ENCODE results near the gene DUSP11. TPM values are rescaled to one million over a fixed set of nuclear protein-coding genes. Genes with fewer than 3 reads are reported as not detected.
A peak's percentile ranks its signal among the peaks of the same experiment; 100 is the strongest.

DUSP11 gene
- total and polyA plus RNA-seq, 4 donors = 6.7 to 10.7 (median 9.2) TPM

DNA sequence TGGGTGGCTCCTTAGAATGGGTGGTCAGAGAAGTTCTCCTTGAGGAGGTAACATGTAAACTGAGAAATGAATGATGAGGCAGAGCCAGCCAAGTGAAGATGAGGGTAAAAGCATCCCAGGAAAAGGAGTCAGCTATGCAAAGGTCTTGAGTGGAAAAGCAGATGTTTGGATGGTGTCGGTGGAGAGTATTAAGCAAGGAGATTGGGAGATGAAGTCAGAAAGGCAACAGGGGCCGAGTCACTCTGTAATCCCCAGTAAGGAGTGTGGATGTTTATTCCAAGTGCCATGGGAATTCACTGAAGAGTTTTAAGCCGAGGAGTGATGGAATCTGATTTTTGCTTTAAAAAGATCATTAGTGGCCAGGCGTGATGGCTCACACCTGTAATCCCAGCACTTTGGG lies 45.5 kb upstream of the DUSP11 start (continued):
- TF ChIP-seq NR2F2 (IDR thresholded peaks at IDR 0.05) = no peak
- TF ChIP-seq SP1 (IDR thresholded peaks at IDR 0.05) = no peak
- TF ChIP-seq YY1 (IDR thresholded peaks at IDR 0.05) = no peak
- TF ChIP-seq, protein P1, sequence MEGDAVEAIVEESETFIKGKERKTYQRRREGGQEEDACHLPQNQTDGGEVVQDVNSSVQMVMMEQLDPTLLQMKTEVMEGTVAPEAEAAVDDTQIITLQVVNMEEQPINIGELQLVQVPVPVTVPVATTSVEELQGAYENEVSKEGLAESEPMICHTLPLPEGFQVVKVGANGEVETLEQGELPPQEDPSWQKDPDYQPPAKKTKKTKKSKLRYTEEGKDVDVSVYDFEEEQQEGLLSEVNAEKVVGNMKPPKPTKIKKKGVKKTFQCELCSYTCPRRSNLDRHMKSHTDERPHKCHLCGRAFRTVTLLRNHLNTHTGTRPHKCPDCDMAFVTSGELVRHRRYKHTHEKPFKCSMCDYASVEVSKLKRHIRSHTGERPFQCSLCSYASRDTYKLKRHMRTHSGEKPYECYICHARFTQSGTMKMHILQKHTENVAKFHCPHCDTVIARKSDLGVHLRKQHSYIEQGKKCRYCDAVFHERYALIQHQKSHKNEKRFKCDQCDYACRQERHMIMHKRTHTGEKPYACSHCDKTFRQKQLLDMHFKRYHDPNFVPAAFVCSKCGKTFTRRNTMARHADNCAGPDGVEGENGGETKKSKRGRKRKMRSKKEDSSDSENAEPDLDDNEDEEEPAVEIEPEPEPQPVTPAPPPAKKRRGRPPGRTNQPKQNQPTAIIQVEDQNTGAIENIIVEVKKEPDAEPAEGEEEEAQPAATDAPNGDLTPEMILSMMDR (IDR thresholded peaks at IDR 0.05; ENCODE audit: low read depth, low read length, missing input control) = no peak
- no peak for TF ChIP-seq GABPA (IDR thresholded peaks at IDR 0.05 in 1 of 2, conservative IDR thresholded peaks at IDR 0.05 in 1 of 2)
- TF ChIP-seq JUND (IDR thresholded peaks at IDR 0.05) = no peak
- TF ChIP-seq, protein P2, sequence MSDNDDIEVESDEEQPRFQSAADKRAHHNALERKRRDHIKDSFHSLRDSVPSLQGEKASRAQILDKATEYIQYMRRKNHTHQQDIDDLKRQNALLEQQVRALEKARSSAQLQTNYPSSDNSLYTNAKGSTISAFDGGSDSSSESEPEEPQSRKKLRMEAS (IDR thresholded peaks at IDR 0.05) = no peak
- no peak for TF ChIP-seq TAF1 (conservative IDR thresholded peaks at IDR 0.05)
- no peak for TF ChIP-seq FOXA1 (IDR thresholded peaks at IDR 0.05)

DNA sequence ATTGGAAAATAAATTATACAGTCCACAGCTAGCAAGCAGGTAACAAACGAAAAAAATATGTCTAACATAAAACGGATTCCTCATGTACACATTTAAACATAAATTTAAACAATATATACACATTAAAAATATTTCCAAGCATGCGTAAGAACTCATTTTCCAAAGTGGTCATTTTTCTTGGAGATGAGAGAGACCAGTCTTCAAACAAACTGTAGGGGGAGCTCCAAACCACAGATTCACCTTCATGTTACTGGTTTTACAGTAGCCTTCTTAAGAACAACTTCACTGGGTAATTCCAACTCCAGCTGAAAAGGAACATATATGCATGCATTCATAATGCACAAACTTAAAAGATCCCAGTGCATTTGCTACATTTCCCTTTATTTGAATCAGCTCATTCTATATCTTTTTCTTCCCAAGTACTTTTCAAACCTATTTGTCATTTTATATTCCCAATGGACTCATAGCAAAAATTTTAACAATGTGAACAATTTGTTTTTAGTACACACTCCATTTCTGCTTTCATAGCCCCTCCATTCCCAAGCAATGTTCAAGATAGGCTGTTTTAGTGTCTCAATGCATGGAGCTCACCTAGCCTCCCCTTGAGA lies 44.1 kb upstream of the DUSP11 start:
- TF ChIP-seq, protein P1 (IDR thresholded peaks at IDR 0.05; ENCODE audit: low read depth, low read length, missing input control) = peak; percentile 75
- no peak for TF ChIP-seq JUND (IDR thresholded peaks at IDR 0.05)
- TF ChIP-seq, protein P2 (IDR thresholded peaks at IDR 0.05) = no peak
- TF ChIP-seq RAD21 (IDR thresholded peaks at IDR 0.05) = peak; percentile 87 to 91
- TF ChIP-seq EGR1 (IDR thresholded peaks at IDR 0.05; ENCODE audit: low read depth in 2 of 2) = no peak
- WGBS = 8% methylated on average over 3 of the region's 3 CpGs
- DNase-seq (ENCODE audit: low spot score) = no peak

DNA sequence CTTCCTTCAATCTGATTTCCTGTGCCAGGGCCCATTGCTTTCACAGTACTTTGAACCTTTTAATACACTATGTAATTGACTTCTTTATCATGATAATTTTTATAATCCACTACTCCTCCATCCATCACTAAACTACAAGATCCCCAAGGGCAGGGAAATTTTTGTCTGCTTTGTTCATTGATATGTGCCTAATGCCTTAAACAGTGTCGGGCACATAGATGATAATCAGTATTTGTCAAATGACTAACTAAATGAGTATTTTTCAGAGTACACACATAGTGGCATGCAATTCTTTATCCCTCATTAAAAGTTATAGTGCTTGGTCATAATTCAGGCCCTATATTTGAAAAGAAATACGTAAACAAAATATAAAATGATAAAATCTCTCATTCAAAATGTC lies 43.5 kb upstream of the DUSP11 start:
- 32% methylated on average over 2 of the region's 2 CpGs for WGBS
- Histone ChIP-seq H3K9me3 (ENCODE audit: control insufficient read depth in 4 of 4, low read length in 3 of 4) (no peaks in the 10 kb centered on the region), H3K36me3 (ENCODE audit: control insufficient read depth in 4 of 4, insufficient read depth in 3 of 4, low read depth in 1 of 4, low read length in 3 of 4) (no peaks in the 10 kb centered on the region), H3K9ac (ENCODE audit: low read depth in 1 of 2, low read length in 2 of 2) (no peak overlapping the region), H3K27ac (ENCODE audit: low read depth in 1 of 2, low read length in 2 of 2) (no peak overlapping the region), H3K4me1 (ENCODE audit: control insufficient read depth in 4 of 4, insufficient read depth in 4 of 4, low read length in 3 of 4) (peaks cover 0 to 7% (median 4%) of the 10 kb centered on the region in 4 donors), H3K4me3 (ENCODE audit: low read depth in 1 of 3, low read length in 3 of 3) (no peak overlapping the region), H3K27me3 (ENCODE audit: control insufficient read depth in 4 of 4, insufficient read depth in 4 of 4, low read length in 3 of 4) (no peaks in the 10 kb centered on the region)
- no peak for DNase-seq (ENCODE audit: low spot score)
- TF ChIP-seq GABPA (IDR thresholded peaks at IDR 0.05 in 1 of 2, conservative IDR thresholded peaks at IDR 0.05 in 1 of 2) (no peak), YY1 (IDR thresholded peaks at IDR 0.05) (no peak), RAD21 (IDR thresholded peaks at IDR 0.05) (no peak), FOXA1 (IDR thresholded peaks at IDR 0.05) (no peak), JUND (IDR thresholded peaks at IDR 0.05) (no peak), SP1 (IDR thresholded peaks at IDR 0.05) (no peak), EGR1 (IDR thresholded peaks at IDR 0.05; ENCODE audit: low read depth in 2 of 2) (no peak), HNF4G (IDR thresholded peaks at IDR 0.05) (no peak), FOXA2 (IDR thresholded peaks at IDR 0.05) (no peak)
- TF ChIP-seq, protein P1 (IDR thresholded peaks at IDR 0.05; ENCODE audit: low read depth, low read length, missing input control) = no peak
- TF ChIP-seq, protein P2 (IDR thresholded peaks at IDR 0.05) = no peak
- TF ChIP-seq, protein P3, sequence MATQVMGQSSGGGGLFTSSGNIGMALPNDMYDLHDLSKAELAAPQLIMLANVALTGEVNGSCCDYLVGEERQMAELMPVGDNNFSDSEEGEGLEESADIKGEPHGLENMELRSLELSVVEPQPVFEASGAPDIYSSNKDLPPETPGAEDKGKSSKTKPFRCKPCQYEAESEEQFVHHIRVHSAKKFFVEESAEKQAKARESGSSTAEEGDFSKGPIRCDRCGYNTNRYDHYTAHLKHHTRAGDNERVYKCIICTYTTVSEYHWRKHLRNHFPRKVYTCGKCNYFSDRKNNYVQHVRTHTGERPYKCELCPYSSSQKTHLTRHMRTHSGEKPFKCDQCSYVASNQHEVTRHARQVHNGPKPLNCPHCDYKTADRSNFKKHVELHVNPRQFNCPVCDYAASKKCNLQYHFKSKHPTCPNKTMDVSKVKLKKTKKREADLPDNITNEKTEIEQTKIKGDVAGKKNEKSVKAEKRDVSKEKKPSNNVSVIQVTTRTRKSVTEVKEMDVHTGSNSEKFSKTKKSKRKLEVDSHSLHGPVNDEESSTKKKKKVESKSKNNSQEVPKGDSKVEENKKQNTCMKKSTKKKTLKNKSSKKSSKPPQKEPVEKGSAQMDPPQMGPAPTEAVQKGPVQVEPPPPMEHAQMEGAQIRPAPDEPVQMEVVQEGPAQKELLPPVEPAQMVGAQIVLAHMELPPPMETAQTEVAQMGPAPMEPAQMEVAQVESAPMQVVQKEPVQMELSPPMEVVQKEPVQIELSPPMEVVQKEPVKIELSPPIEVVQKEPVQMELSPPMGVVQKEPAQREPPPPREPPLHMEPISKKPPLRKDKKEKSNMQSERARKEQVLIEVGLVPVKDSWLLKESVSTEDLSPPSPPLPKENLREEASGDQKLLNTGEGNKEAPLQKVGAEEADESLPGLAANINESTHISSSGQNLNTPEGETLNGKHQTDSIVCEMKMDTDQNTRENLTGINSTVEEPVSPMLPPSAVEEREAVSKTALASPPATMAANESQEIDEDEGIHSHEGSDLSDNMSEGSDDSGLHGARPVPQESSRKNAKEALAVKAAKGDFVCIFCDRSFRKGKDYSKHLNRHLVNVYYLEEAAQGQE (IDR thresholded peaks at IDR 0.05) = no peak
- TF ChIP-seq, protein P4, sequence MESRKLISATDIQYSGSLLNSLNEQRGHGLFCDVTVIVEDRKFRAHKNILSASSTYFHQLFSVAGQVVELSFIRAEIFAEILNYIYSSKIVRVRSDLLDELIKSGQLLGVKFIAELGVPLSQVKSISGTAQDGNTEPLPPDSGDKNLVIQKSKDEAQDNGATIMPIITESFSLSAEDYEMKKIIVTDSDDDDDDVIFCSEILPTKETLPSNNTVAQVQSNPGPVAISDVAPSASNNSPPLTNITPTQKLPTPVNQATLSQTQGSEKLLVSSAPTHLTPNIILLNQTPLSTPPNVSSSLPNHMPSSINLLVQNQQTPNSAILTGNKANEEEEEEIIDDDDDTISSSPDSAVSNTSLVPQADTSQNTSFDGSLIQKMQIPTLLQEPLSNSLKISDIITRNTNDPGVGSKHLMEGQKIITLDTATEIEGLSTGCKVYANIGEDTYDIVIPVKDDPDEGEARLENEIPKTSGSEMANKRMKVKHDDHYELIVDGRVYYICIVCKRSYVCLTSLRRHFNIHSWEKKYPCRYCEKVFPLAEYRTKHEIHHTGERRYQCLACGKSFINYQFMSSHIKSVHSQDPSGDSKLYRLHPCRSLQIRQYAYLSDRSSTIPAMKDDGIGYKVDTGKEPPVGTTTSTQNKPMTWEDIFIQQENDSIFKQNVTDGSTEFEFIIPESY (IDR thresholded peaks at IDR 0.05) = no peak

More for the DNA sequence above, 44.1 kb upstream of the DUSP11 start:
- peaks cover 0 to 7% (median 5%) of the 10 kb centered on the region in 4 donors for H3K4me1 ChIP-seq (ENCODE audit: control insufficient read depth in 4 of 4, insufficient read depth in 4 of 4, low read length in 3 of 4)
- H3K4me3 ChIP-seq (ENCODE audit: low read depth in 1 of 3, low read length in 3 of 3) = no peak overlapping the region
- no peaks in the 10 kb centered on the region for H3K36me3 ChIP-seq (ENCODE audit: control insufficient read depth in 4 of 4, insufficient read depth in 3 of 4, low read depth in 1 of 4, low read length in 3 of 4)
- no peaks in the 10 kb centered on the region for H3K27me3 ChIP-seq (ENCODE audit: control insufficient read depth in 4 of 4, insufficient read depth in 4 of 4, low read length in 3 of 4)
- no peak overlapping the region for H3K27ac ChIP-seq (ENCODE audit: low read depth in 1 of 2, low read length in 2 of 2)
- no peak overlapping the region for H3K9ac ChIP-seq (ENCODE audit: low read depth in 1 of 2, low read length in 2 of 2)
- H3K9me3 ChIP-seq (ENCODE audit: control insufficient read depth in 4 of 4, low read length in 3 of 4) = no peaks in the 10 kb centered on the region
